ENCODE data around the gene MS4A15. TPM values are rescaled to one million over a fixed set of nuclear protein-coding genes. Genes with fewer than 3 reads are reported as not detected.

Gene MS4A15
- total and polyA plus RNA-seq, 5 donors from 2014 or later, result not detected

DNA sequence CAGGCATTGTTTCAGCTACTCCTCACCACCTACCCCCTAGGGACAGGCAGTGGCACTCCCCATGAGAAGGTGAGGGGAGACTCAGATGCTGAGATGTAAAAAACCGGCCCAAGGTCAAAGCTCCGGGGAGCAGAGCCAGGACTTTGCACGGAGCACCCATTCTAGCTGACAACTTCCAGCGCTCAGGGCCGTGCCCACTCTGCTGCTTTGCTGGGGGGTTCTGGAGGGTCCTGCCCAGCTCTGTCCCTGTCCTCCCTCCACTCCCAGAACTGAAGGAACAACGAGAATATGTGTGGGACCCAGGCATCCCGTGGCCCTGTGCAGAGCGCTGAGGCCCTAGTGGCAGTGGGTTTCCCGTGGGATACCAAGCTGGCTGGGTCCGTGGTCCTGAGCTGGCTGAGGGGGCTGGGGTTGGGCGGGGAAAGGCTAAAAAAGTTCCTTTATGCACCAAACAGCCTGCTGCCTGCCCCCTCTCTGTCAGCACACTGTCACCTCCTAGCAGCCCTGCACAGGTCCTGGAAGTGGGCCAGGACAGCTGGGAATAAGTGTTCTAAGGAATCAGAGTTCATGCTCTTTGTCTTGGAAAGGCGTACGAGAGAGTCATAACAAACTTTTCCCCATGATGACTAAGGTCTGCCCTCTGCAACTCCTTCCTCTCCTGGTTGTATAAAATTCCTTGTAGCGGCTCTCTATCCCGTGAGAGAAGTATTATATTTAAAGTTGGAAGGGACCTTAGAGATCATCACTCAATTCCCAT lies 30.3 kb downstream of the MS4A15 start:
- H3K27ac Mint-ChIP-seq, result no peak overlapping the region
- DNase-seq (no peak), ATAC-seq (ENCODE audit: low read depth in 2 of 2) (no peak)
- H3K27me3 Mint-ChIP-seq, result peaks cover 6% of the 10 kb centered on the region
- Histone ChIP-seq H3K4me3 (ENCODE audit: low read depth, low read length) (no peak overlapping the region), H3K9me3 (ENCODE audit: control insufficient read depth in 2 of 2, low read length in 2 of 2) (no peaks in the 10 kb centered on the region), H3K27me3 (ENCODE audit: control insufficient read depth, insufficient read depth, low read length) (no peaks in the 10 kb centered on the region), H3K27ac (ENCODE audit: insufficient read depth, low read length, poor library complexity, severe bottlenecking) (no peak overlapping the region), H3K36me3 (ENCODE audit: control insufficient read depth, insufficient read depth, low read length) (no peaks in the 10 kb centered on the region), H3K4me1 (ENCODE audit: control insufficient read depth, insufficient read depth, low read length, poor library complexity, severe bottlenecking) (no peaks in the 10 kb centered on the region)
- H3K4me1 Mint-ChIP-seq, result no peaks in the 10 kb centered on the region
- no peaks in the 10 kb centered on the region for H3K36me3 Mint-ChIP-seq
- H3K4me3 Mint-ChIP-seq, result peak overlapping the region in 1 of 4 donors; percentile 27
- H3K9me3 Mint-ChIP-seq, result no peaks in the 10 kb centered on the region

DNA sequence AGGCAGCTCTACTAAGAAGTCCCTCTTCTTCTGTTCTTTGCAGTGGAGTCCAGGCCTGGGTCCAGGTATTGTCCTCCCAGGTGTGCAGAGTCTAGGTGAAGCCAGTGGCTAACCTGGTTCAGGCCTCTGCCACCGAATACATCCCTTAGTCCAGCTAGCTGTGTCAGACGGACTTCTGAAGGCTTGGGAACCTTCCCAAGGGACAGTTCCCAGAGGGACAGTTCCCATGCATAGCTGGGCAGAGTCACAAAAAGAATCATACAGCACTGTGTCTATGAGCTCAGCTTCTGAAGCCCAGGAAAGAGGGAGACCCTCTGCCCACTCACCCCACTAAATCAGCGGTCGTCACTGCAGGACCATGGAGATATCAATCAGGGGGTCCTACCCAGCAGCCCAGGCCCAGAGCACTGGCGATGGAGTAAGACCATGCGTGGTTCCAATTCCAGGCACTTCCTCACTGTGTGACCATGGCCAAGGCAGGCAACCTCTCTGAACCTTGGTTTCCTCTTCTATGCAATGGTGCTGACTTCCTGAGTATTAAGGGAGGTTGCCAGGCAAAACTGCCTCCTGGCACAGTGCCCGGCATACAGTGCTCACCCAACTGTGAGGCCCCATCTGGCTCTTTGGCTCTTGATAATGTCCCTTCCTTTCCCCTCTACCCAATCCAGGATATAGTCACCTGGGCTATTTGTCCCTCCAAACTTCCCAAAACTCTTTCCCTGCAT lies 31.9 kb downstream of the MS4A15 start:
- Mint-ChIP-seq H3K9me3 (no peaks in the 10 kb centered on the region), H3K27ac (no peak overlapping the region), H3K27me3 (peaks cover 6% of the 10 kb centered on the region), H3K4me3 (no peak overlapping the region), H3K4me1 (no peaks in the 10 kb centered on the region), H3K36me3 (no peaks in the 10 kb centered on the region)
- H3K36me3 ChIP-seq (ENCODE audit: control insufficient read depth, insufficient read depth, low read length), result no peaks in the 10 kb centered on the region
- DNase-seq, result no peak
- H3K9me3 ChIP-seq (ENCODE audit: control insufficient read depth in 2 of 2, low read length in 2 of 2), result no peaks in the 10 kb centered on the region
- H3K4me1 ChIP-seq (ENCODE audit: control insufficient read depth, insufficient read depth, low read length, poor library complexity, severe bottlenecking), result no peaks in the 10 kb centered on the region
- no peak for ATAC-seq (ENCODE audit: low read depth in 2 of 2)
- no peak overlapping the region for H3K4me3 ChIP-seq (ENCODE audit: low read depth, low read length)
- H3K27me3 ChIP-seq (ENCODE audit: control insufficient read depth, insufficient read depth, low read length), result no peaks in the 10 kb centered on the region
- H3K27ac ChIP-seq (ENCODE audit: insufficient read depth, low read length, poor library complexity, severe bottlenecking), result no peak overlapping the region

DNA sequence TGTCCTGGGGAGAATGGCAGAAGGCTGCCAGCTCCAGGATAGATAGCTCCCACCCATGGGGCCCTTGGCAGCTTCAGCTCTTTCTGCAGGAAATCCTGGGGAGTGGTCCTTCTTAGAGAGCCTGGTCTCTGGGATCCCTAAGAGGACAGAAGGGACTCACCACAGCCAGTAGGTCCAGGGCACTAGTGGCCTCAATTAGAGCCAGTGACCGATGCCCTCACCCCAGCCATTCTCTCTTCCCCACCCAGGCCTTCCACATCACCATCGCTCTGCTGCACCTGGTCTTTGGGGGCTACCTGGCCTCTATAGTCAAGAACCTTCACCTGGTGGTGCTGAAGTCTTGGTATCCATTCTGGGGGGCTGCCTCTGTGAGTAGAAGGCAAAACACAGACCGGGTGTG lies 34.1 kb downstream of the MS4A15 start:
- DNase-seq (no peak), ATAC-seq (ENCODE audit: low read depth in 2 of 2) (no peak)
- Histone ChIP-seq H3K4me3 (ENCODE audit: low read depth, low read length) (no peak overlapping the region), H3K9me3 (ENCODE audit: control insufficient read depth in 2 of 2, low read length in 2 of 2) (no peaks in the 10 kb centered on the region), H3K27ac (ENCODE audit: insufficient read depth, low read length, poor library complexity, severe bottlenecking) (no peak overlapping the region), H3K27me3 (ENCODE audit: control insufficient read depth, insufficient read depth, low read length) (no peaks in the 10 kb centered on the region), H3K36me3 (ENCODE audit: control insufficient read depth, insufficient read depth, low read length) (no peaks in the 10 kb centered on the region), H3K4me1 (ENCODE audit: control insufficient read depth, insufficient read depth, low read length, poor library complexity, severe bottlenecking) (no peaks in the 10 kb centered on the region)
- H3K4me1 Mint-ChIP-seq, result no peaks in the 10 kb centered on the region
- H3K27me3 Mint-ChIP-seq, result peaks cover 6% of the 10 kb centered on the region
- no peaks in the 10 kb centered on the region for H3K36me3 Mint-ChIP-seq
- H3K9me3 Mint-ChIP-seq, result no peaks in the 10 kb centered on the region
- no peak overlapping the region for H3K4me3 Mint-ChIP-seq
- no peak overlapping the region for H3K27ac Mint-ChIP-seq

DNA sequence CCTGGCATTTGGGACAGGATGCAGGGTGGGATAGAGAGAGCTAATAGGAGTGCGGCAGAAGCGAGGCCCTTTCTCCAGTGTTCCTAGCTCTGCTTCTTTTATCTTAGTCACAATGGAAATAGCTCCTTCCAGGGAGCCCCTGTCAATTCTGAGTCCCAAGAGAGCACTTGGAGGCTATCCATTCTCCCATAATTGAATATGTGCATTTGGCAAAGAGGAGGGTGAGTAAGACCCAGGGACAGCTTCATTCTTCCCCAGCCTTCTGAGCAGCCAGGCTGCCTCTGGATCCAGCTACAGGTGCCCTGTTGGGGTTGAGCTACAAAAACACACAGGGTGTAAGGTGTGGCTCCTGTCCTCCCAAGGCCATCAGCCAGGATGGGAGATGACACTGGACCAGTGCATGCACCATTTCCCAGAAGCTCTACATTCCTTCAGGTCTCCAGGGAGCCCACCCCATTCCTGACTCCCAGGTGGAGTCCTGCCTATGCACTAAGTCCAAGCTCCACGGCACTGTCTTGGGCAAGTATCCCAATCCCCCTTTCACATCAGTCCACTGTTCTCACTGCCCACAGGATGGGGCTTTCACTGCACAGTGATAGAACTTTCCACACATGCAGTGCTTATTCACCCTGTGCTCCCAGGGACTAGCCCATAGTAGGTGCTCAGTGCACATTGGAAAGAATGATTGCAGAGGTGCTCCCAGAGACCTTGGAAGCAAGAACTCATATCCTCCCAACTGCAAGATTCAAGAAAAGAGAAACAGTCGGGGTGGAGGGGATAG lies 34.7 kb downstream of the MS4A15 start:
- H3K27ac Mint-ChIP-seq, result no peak overlapping the region
- no peak for ATAC-seq (ENCODE audit: low read depth in 2 of 2)
- no peak overlapping the region for H3K4me3 Mint-ChIP-seq
- H3K9me3 Mint-ChIP-seq, result no peaks in the 10 kb centered on the region
- H3K4me1 Mint-ChIP-seq, result no peaks in the 10 kb centered on the region
- DNase-seq, result no peak
- H3K36me3 Mint-ChIP-seq, result no peaks in the 10 kb centered on the region
- no peaks in the 10 kb centered on the region for H3K9me3 ChIP-seq (ENCODE audit: control insufficient read depth in 2 of 2, low read length in 2 of 2)
- no peak overlapping the region for H3K27ac ChIP-seq (ENCODE audit: insufficient read depth, low read length, poor library complexity, severe bottlenecking)
- peaks cover 6% of the 10 kb centered on the region for H3K27me3 Mint-ChIP-seq
- no peaks in the 10 kb centered on the region for H3K36me3 ChIP-seq (ENCODE audit: control insufficient read depth, insufficient read depth, low read length)
- no peaks in the 10 kb centered on the region for H3K27me3 ChIP-seq (ENCODE audit: control insufficient read depth, insufficient read depth, low read length)
- H3K4me3 ChIP-seq (ENCODE audit: low read depth, low read length), result no peak overlapping the region
- H3K4me1 ChIP-seq (ENCODE audit: control insufficient read depth, insufficient read depth, low read length, poor library complexity, severe bottlenecking), result no peaks in the 10 kb centered on the region

DNA sequence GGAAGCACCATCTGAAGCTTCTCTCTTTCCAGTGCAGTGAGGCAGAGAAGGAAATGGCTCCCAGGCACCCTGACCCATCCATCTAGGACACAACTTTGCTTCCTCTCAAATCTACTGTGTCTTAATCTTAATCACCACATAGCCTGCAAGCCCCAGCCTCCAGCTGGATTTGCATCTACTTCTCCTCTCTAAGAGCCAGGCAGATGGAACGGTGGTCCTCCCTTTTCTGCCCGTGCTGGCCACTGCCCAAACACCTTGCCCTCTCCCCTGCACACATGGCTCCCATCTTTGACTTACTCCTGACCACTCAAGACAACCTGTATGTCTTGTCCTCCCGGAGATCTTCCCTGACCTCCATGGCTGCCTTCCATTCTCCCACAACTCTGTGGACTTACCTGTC lies 35.9 kb downstream of the MS4A15 start:
- H3K9me3 ChIP-seq (ENCODE audit: control insufficient read depth in 2 of 2, low read length in 2 of 2), result no peaks in the 10 kb centered on the region
- Mint-ChIP-seq H3K4me1 (no peaks in the 10 kb centered on the region), H3K4me3 (no peak overlapping the region)

DNA sequence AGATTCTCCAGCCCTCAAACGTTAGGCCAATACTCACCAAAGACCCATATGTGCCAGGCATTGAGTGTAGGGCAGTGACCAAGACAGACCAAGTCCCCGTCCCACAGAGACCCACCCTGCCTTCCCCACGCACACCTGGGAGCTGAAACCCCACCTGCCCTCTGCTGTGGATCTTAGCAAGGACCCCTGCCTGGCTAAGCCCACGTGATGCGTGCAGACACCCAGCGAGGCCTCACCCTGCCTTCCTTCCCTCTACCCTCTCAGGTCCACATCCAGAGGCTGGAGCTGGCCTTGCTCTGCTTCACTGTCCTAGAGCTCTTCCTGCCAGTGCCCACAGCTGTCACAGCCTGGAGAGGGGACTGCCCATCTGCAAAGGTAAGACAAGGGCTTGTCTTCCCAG lies 38.6 kb downstream of the MS4A15 start:
- Mint-ChIP-seq H3K4me3 (no peak overlapping the region), H3K9me3 (no peaks in the 10 kb centered on the region), H3K4me1 (no peaks in the 10 kb centered on the region), H3K27me3 (peaks cover 4% of the 10 kb centered on the region), H3K27ac (no peak overlapping the region), H3K36me3 (no peaks in the 10 kb centered on the region)
- Histone ChIP-seq H3K4me3 (ENCODE audit: low read depth, low read length) (no peak overlapping the region), H3K9me3 (ENCODE audit: control insufficient read depth in 2 of 2, low read length in 2 of 2) (no peaks in the 10 kb centered on the region), H3K27me3 (ENCODE audit: control insufficient read depth, insufficient read depth, low read length) (no peaks in the 10 kb centered on the region), H3K4me1 (ENCODE audit: control insufficient read depth, insufficient read depth, low read length, poor library complexity, severe bottlenecking) (no peaks in the 10 kb centered on the region), H3K36me3 (ENCODE audit: control insufficient read depth, insufficient read depth, low read length) (no peaks in the 10 kb centered on the region), H3K27ac (ENCODE audit: insufficient read depth, low read length, poor library complexity, severe bottlenecking) (no peak overlapping the region)
- ATAC-seq (ENCODE audit: low read depth in 2 of 2), result no peak
- no peak for DNase-seq

More for the DNA sequence above, 35.9 kb downstream of the MS4A15 start:
- H3K27ac ChIP-seq (ENCODE audit: insufficient read depth, low read length, poor library complexity, severe bottlenecking), result no peak overlapping the region
- Mint-ChIP-seq H3K9me3 (no peaks in the 10 kb centered on the region), H3K27me3 (peaks cover 6% of the 10 kb centered on the region), H3K36me3 (no peaks in the 10 kb centered on the region), H3K27ac (no peak overlapping the region)
- DNase-seq (no peak), ATAC-seq (ENCODE audit: low read depth in 2 of 2) (no peak)
- no peak overlapping the region for H3K4me3 ChIP-seq (ENCODE audit: low read depth, low read length)
- H3K27me3 ChIP-seq (ENCODE audit: control insufficient read depth, insufficient read depth, low read length), result no peaks in the 10 kb centered on the region
- no peaks in the 10 kb centered on the region for H3K36me3 ChIP-seq (ENCODE audit: control insufficient read depth, insufficient read depth, low read length)
- H3K4me1 ChIP-seq (ENCODE audit: control insufficient read depth, insufficient read depth, low read length, poor library complexity, severe bottlenecking), result no peaks in the 10 kb centered on the region

DNA sequence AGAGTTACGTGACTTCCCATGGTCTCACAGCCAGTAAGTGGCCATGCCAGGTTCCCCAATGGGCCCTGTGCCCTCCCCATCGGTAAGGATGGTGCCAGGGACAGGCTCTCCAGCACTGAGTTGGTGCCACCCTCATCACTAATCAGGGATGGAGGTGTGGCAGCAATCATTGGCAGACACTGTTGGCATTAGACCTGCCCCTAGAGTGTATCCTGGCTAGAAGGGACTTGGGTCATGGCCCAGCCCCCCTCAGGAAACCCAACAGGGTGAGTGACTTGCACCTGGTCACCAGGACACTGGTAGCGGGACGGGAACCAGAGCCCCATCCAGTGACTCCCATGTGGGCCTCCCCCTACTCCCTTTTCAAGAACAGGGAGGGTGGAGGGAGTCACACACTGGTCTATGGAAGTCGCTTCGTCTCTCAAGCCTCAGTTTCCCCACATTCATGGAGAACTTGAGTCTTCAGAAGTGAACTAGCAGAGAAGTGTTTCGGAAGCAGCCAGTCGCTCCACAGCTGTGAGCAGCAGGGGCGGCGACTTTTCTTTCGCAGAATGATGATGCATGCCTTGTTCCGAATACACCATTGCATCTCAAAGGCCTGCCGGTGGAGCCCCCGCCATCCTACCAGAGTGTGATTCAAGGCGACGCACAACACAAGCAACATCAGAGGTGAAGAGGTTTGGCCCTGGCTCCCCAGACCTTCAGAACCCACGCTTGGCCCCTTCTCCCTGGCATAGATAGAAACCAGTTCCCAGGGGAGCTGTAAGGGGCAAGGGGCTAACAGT lies 41.4 kb downstream of the MS4A15 start:
- DNase-seq (no peak), ATAC-seq (ENCODE audit: low read depth in 2 of 2) (no peak)
- Mint-ChIP-seq H3K4me1 (no peaks in the 10 kb centered on the region), H3K27ac (no peak overlapping the region), H3K4me3 (no peak overlapping the region), H3K27me3 (peaks cover 4% of the 10 kb centered on the region), H3K36me3 (no peaks in the 10 kb centered on the region), H3K9me3 (no peaks in the 10 kb centered on the region)
- H3K4me1 ChIP-seq (ENCODE audit: control insufficient read depth, insufficient read depth, low read length, poor library complexity, severe bottlenecking), result no peaks in the 10 kb centered on the region
- no peak overlapping the region for H3K4me3 ChIP-seq (ENCODE audit: low read depth, low read length)
- no peaks in the 10 kb centered on the region for H3K36me3 ChIP-seq (ENCODE audit: control insufficient read depth, insufficient read depth, low read length)
- H3K9me3 ChIP-seq (ENCODE audit: control insufficient read depth in 2 of 2, low read length in 2 of 2), result no peaks in the 10 kb centered on the region
- no peaks in the 10 kb centered on the region for H3K27me3 ChIP-seq (ENCODE audit: control insufficient read depth, insufficient read depth, low read length)
- no peak overlapping the region for H3K27ac ChIP-seq (ENCODE audit: insufficient read depth, low read length, poor library complexity, severe bottlenecking)
